ENCODE results near the gene PPM1N.

PPM1N gene

GRCh38 chr19:45511074-45511473 lies 12.8 kb downstream of the PPM1N start:
- DNase-seq = no peak
- intact Hi-C loops (cut with DNase I; ENCODE audit: low total_unique reads) = no loop called here
- Histone ChIP-seq H3K27ac (peak overlapping the region in 1 of 2 donors; percentile 93), H3K9me3 (no peaks in the 10 kb centered on the region), H3K4me1 (peaks cover 0 to 65% (median 40%) of the 10 kb centered on the region in 4 donors), H3K36me3 (peaks cover 0 to 9% (median 4%) of the 10 kb centered on the region in 3 donors), H3K4me3 (no peak overlapping the region), H3K27me3 (no peaks in the 10 kb centered on the region)
- no peak for TF ChIP-seq CTCF (IDR thresholded peaks at IDR 0.05)

- H3K9me3 ChIP-seq = no peaks in the 10 kb centered on the region
- intact Hi-C loops (cut with DNase I; ENCODE audit: low total_unique reads) = no loop called here
- H3K4me1 ChIP-seq = peaks cover 0 to 63% (median 36%) of the 10 kb centered on the region in 4 donors
- H3K4me3 ChIP-seq = no peak overlapping the region
- H3K36me3 ChIP-seq = peaks cover 2 to 22% (median 11%) of the 10 kb centered on the region in 3 donors
- no peaks in the 10 kb centered on the region for H3K27me3 ChIP-seq
- peak overlapping the region in 1 of 2 donors; percentile 26 for H3K27ac ChIP-seq
- DNase-seq = no peak
- TF ChIP-seq CTCF (IDR thresholded peaks at IDR 0.05) = no peak
These were observed 14.7 kb downstream of the PPM1N start for GRCh38 chr19:45512881-45513483.

- intact Hi-C loops (cut with DNase I; ENCODE audit: low total_unique reads) = no loop called here
These were observed 16.3 kb downstream of the PPM1N start for GRCh38 chr19:45514376-45515051.

GRCh38 chr19:45515081-45515624 lies 16.9 kb downstream of the PPM1N start:
- H3K36me3 ChIP-seq = peaks cover 20 to 44% (median 30%) of the 10 kb centered on the region in 3 donors
- intact Hi-C loops (cut with DNase I; ENCODE audit: low total_unique reads) = no loop called here
- H3K27me3 ChIP-seq = no peaks in the 10 kb centered on the region
- peak in 1 of 2 donors; percentile 68 for DNase-seq
- no peaks in the 10 kb centered on the region for H3K9me3 ChIP-seq
- H3K27ac ChIP-seq = peak overlapping the region; percentile 62 to 69
- H3K4me1 ChIP-seq = peaks cover 0 to 55% (median 33%) of the 10 kb centered on the region in 4 donors
- no peak overlapping the region for H3K4me3 ChIP-seq
- TF ChIP-seq CTCF (IDR thresholded peaks at IDR 0.05) = no peak

More at GRCh38 chr19:45514376-45515051, 16.3 kb downstream of the PPM1N start:
- Histone ChIP-seq H3K27ac (peak overlapping the region; percentile 62 to 69), H3K27me3 (no peaks in the 10 kb centered on the region), H3K4me3 (no peak overlapping the region), H3K9me3 (no peaks in the 10 kb centered on the region), H3K4me1 (peaks cover 0 to 62% (median 35%) of the 10 kb centered on the region in 4 donors), H3K36me3 (peaks cover 17 to 38% (median 26%) of the 10 kb centered on the region in 3 donors)
- TF ChIP-seq CTCF (IDR thresholded peaks at IDR 0.05) = no peak
- no peak for DNase-seq

GRCh38 chr19:45515807-45516401 lies 17.7 kb downstream of the PPM1N start:
- no peak for TF ChIP-seq CTCF (IDR thresholded peaks at IDR 0.05)
- Histone ChIP-seq H3K4me1 (peaks cover 0 to 48% (median 33%) of the 10 kb centered on the region in 4 donors), H3K9me3 (no peaks in the 10 kb centered on the region), H3K27me3 (no peaks in the 10 kb centered on the region), H3K36me3 (peaks cover 28 to 52% (median 38%) of the 10 kb centered on the region in 3 donors), H3K27ac (peak overlapping the region in 1 of 2 donors; percentile 69), H3K4me3 (no peak overlapping the region)
- intact Hi-C loops (cut with DNase I; ENCODE audit: low total_unique reads) = no loop called here
- no peak for DNase-seq

Measured in tibial artery (tissue), 4 donors.